HEK293 (cell line): ENCODE measurements around the gene NRG2.

ENCODE experiments used
- ZNF155 ChIP-seq: fragments of 450-650 bp; formaldehyde crosslinking; IDR thresholded peaks from 2 replicates; pipeline ENCODE4 v1.5.1; 2016; ENCODE audit warnings: missing biosample characterization, missing genetic modification characterization
- ZNF513 ChIP-seq: fragments of 450-650 bp; IDR thresholded peaks from 2 replicates; pipeline ENCODE4 v1.5.1; 2018; ENCODE audit warnings: missing biosample characterization, missing genetic modification characterization
- ZNF548 ChIP-seq: fragments of 450-650 bp; formaldehyde crosslinking; IDR thresholded peaks from 2 replicates; pipeline ENCODE4 v1.5.1; 2016; ENCODE audit warnings: missing biosample characterization, missing genetic modification characterization
- TF ChIP-seq, protein P1 (sequence below): fragments of 450-650 bp; formaldehyde crosslinking; IDR thresholded peaks from 2 replicates; pipeline ENCODE4 v1.5.1; 2016; ENCODE audit warnings: missing biosample characterization, missing genetic modification characterization
- TF ChIP-seq, protein P2 (sequence below): sonication (generic); formaldehyde crosslinking; IDR thresholded peaks from 2 replicates; pipeline ENCODE4 v1.8.1; 2022; ENCODE audit warnings: mild to moderate bottlenecking, moderate library complexity, missing genetic modification reagents

GRCh38 chr5:140023611-140024191, 19.4 kb downstream of the NRG2 start:
- TF ChIP-seq, protein P1, sequence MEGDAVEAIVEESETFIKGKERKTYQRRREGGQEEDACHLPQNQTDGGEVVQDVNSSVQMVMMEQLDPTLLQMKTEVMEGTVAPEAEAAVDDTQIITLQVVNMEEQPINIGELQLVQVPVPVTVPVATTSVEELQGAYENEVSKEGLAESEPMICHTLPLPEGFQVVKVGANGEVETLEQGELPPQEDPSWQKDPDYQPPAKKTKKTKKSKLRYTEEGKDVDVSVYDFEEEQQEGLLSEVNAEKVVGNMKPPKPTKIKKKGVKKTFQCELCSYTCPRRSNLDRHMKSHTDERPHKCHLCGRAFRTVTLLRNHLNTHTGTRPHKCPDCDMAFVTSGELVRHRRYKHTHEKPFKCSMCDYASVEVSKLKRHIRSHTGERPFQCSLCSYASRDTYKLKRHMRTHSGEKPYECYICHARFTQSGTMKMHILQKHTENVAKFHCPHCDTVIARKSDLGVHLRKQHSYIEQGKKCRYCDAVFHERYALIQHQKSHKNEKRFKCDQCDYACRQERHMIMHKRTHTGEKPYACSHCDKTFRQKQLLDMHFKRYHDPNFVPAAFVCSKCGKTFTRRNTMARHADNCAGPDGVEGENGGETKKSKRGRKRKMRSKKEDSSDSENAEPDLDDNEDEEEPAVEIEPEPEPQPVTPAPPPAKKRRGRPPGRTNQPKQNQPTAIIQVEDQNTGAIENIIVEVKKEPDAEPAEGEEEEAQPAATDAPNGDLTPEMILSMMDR (tag by site-specific recombination): no peak
- TF ChIP-seq ZNF513 (tag by site-specific recombination) (no peak), ZNF155 (tag by site-specific recombination) (no peak), ZNF548 (no peak)
- TF ChIP-seq, protein P2, sequence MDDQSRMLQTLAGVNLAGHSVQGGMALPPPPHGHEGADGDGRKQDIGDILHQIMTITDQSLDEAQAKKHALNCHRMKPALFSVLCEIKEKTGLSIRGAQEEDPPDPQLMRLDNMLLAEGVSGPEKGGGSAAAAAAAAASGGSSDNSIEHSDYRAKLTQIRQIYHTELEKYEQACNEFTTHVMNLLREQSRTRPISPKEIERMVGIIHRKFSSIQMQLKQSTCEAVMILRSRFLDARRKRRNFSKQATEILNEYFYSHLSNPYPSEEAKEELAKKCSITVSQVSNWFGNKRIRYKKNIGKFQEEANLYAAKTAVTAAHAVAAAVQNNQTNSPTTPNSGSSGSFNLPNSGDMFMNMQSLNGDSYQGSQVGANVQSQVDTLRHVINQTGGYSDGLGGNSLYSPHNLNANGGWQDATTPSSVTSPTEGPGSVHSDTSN (CRISPR knock-in tag): no peak
